GM21515 (cell line): ENCODE measurements around the gene VTI1A.

ENCODE experiments used
- ATAC-seq: cut with Tn5 transposase; IDR thresholded peaks from one replicate; pipeline ENCODE4 v1.9.1; 2021; ENCODE audit not compliant: unreplicated experiment

VTI1A gene

GRCh38 chr10:112775892-112776674 lies 329.1 kb downstream of the VTI1A start:
- ATAC-seq = no peak

- no peak for ATAC-seq
These were observed 331.6 kb downstream of the VTI1A start for GRCh38 chr10:112778579-112778978.

DNA sequence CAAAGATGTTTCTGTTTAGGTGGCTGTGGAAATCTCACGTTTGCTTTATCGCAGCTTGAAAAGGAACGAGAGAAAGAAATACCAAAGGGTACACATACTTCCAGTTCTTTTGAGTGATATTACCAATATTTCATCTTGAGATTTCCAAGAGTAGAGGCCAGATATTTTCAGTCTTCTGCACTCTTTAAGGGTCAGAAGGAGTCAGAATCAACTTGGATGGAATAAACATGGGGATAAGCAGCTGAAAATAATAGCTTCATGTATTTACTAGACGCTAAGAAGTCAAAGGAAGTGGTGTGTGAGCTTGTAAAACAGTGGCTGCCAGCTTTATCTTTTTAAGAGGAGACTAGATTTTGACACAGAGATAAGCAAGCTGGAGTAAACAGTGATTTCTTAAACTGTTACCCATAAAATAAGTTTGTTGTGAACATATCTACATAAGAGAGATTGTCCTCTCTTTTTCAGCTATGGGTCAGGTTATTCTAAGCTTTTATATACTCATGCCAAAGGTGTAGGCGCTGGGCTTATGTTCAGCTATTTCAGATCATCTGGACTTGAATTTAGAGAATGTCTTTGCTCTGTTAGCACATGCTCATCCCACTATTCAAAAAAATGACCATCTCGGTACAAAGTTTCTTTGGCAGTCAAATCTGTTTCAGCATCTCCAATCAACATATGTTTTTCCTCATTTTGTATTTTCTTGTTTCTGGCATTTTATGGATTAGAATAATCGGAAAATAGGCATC lies 332.2 kb downstream of the VTI1A start:
- ATAC-seq = no peak

- no peak for ATAC-seq
These were observed 335.3 kb downstream of the VTI1A start for GRCh38 chr10:112782200-112782907.

DNA sequence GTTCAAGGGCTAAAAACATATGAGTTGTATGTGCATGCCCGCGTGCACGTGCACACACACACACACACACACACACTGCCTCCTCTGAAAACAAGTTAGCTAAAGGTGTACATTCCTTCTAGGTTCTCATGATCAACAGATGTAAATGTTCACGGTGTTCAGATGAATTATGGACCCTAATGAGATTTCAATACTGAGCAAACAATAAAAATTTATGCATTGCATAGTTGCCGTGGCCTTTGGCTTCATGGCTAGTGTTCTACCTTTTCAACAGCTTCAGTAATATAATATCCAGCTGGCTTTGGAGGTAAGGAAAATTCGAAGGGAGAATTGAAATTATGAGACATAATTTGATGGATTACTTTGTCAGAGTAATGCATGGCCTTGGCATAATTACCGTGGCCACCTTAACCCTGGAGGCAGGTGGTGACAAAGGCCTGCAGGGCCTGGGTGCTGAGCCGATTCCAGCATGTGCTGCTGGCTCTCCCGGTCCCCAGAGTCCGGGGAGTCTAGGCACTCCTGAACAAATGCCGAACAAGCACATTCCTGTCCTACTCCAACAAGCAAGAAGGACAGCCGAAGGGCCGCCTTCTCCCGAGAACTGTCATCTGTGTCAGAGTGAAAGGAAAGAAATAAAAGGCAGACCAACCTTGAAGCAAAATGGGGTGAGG lies 336.5 kb downstream of the VTI1A start:
- ATAC-seq = no peak

- no peak for ATAC-seq
These were observed 337.0 kb downstream of the VTI1A start for GRCh38 chr10:112784022-112784461.

DNA sequence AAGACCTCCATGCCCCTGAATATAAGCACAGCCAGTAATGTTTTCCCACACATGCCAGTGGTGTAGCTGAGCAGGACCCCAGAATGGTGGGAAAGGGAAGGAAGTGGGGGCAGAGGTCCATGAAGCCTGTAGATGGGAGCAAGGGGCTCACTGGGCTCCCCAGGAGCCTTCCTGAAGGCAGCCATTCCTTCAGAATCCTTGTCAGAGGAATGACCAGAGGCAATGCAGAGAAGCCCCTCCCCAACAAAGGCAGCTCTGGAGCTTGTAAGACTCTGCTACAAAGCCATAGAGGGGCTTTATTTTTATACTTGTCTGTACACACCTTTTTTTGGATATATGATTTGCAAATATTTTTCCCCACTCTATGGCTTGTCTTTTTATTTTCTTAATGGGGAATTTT lies 338.1 kb downstream of the VTI1A start:
- ATAC-seq = no peak

DNA sequence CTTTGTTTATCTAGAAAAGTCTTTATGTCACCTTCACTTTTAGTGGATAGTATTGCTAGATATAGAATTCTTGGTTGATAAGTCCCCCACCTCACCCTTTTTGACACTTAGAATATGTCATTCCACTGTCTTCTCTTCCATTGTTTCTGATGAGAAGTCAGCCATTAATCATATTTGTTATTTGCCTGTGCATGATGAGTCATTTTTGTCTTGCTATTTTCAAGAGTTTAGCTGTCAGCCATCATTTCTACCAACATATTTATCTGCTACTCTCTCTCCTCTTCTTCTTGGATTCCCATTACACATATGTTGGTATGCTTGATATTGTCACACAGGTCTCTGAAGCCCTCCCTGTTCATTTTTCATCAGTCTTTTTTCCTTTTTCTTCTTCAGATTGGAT lies 342.2 kb downstream of the VTI1A start:
- ATAC-seq = no peak

DNA sequence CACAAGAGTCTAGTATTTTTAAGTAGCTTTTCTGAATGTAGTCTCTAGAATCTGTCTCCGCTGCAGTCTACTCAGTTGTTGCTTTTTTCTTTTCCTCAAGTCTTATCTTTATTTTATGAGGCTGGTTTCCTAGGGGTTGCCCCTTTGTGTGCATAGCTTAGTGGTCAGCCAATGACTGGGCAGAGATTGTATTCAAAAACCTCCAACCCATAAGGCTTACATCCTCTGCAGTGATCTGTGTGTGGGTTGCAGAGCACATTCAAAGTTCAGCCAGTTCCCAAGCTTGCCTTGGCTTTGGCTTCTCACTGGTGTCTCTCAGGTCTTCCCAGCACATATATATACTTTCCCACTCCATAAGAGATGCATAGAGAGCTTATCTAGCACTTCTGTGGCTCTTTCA lies 343.0 kb downstream of the VTI1A start:
- no peak for ATAC-seq

- no peak for ATAC-seq
These were observed 343.9 kb downstream of the VTI1A start for GRCh38 chr10:112790921-112791320.

GRCh38 chr10:112791447-112791846 lies 344.4 kb downstream of the VTI1A start:
- ATAC-seq = no peak

DNA sequence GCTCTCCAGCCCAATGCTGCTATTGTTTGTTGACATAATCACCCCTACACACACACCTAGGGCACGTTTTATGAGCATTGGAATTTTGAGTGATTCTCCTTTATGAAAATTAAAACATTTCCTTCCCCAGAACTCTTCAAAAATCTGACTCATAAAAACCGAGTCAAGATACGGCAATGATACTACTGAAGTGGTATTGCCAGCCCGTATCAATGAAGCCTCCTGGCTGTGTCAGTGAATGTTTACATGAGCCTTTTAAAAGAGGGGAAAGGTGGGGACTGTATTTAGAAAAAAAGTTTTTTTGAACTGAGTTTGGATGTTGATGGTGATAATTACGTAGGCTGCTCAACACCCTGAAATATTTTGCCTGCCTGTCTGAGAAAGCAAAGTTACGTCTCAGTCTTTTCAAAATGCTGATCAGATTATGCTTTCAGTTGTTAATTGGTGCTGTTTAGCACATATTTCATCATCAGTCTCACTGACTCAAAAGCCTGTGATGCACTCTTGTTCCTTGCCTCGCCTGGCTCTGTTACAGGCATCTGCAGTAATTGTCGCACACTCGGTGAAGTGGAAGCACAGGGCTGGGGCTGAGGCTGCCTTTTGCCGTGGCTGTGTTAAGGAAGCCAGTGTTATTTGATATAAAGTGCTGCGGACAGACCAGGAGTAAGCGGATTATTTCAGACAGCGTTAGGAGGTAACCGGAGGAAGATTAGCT lies 345.6 kb downstream of the VTI1A start:
- ATAC-seq = no peak

- ATAC-seq = no peak
These were observed 346.3 kb downstream of the VTI1A start for GRCh38 chr10:112793202-112793921.

GRCh38 chr10:112794201-112794600 lies 347.2 kb downstream of the VTI1A start:
- no peak for ATAC-seq

GRCh38 chr10:112795067-112795466 lies 348.1 kb downstream of the VTI1A start:
- no peak for ATAC-seq

DNA sequence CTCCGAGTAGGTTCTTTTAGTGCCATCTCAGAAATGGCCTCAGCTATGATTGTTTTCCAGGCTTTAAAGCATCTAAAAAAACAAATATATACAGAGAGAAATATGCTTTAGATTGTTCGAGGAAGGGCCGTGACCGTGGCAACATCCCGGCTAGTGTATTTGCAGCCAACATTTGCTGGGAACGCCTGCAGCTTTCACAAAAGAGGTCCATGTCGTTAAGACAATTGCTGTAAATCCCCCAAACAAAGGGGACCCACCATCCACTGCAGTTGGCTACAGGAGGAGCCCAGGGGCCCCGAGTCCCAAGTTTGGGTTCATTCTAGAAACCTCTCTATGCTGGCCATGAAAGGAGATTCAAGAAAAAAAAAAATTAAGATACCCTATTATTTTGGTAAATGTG lies 350.2 kb downstream of the VTI1A start:
- ATAC-seq = no peak

DNA sequence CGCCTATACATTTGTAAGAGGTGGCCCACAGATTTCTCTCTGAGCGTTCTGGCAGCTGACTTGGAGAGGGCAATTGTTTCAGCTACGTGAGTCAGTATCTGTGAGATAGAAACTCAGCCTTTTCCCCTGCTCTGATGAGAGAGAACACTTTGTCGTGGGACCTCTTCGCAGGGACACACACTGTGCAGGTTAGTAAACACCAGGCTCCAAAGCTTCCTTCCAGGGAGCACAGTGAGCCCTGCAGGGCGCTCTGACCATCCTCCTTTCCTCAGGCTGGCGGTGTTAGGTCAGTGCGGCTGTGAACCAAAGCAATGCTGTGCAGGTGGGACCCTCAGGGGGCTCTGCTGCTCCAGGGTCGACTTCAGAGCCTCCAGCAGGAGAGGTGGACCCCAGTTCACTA lies 350.8 kb downstream of the VTI1A start:
- no peak for ATAC-seq

GRCh38 chr10:112799038-112799437 lies 352.0 kb downstream of the VTI1A start:
- no peak for ATAC-seq

GRCh38 chr10:112799726-112800510 lies 352.9 kb downstream of the VTI1A start:
- ATAC-seq = no peak
